GM23338 (cell line): ENCODE measurements around the gene RYR3. TPM values are rescaled to one million over a fixed set of nuclear protein-coding genes. Genes with fewer than 3 reads are reported as not detected.

Experiments
- ATAC-seq: fragments of 200-7000 bp; cut with Tn5 transposase; 3 replicates; pipeline ENCODE4 v1.9.1; 2020
- DNase-seq: peaks from one replicate; pipeline ENCODE4 v3.0.0-alpha.2; 2015; ENCODE audit warnings: low spot score
- H2AFZ ChIP-seq: fragments of 200-600 bp; sonication (generic); 2 replicates; pipeline ENCODE4 v1.8.0; 2016; ENCODE audit warnings: antibody characterized with exemption, mild to moderate bottlenecking, moderate library complexity
- H3F3A ChIP-seq: fragments of 200-600 bp; sonication (generic); replicated peaks from 2 replicates; pipeline ENCODE4 v1.8.0; 2017; ENCODE audit warnings: antibody characterized with exemption, mixed run types, low read depth
- H3K27ac ChIP-seq: fragments of 200-600 bp; sonication (generic); 2 replicates; pipeline ENCODE4 v1.6.1; 2016; ENCODE audit warnings: low read depth
- H3K27me3 ChIP-seq: fragments of 200-600 bp; sonication (generic); 2 replicates; pipeline ENCODE4 v1.8.0; 2016; ENCODE audit warnings: mild to moderate bottlenecking, mixed run types, moderate library complexity; ENCODE audit not compliant: insufficient read depth
- H3K36me3 ChIP-seq: fragments of 200-600 bp; sonication (generic); 2 replicates; pipeline ENCODE4 v1.8.0; 2016; ENCODE audit warnings: mild to moderate bottlenecking; ENCODE audit not compliant: insufficient read depth
- H3K4me1 ChIP-seq: fragments of 200-600 bp; sonication (generic); 2 replicates; pipeline ENCODE4 v1.8.0; 2016; ENCODE audit warnings: mild to moderate bottlenecking, moderate library complexity; ENCODE audit not compliant: insufficient read depth
- H3K4me2 ChIP-seq: fragments of 200-600 bp; sonication (generic); 2 replicates; pipeline ENCODE4 v1.7.1; 2017; ENCODE audit warnings: mixed run types
- H3K4me3 ChIP-seq: fragments of 200-600 bp; sonication (generic); 2 replicates; pipeline ENCODE4 v1.6.1; 2016; ENCODE audit warnings: mixed run types
- H3K79me2 ChIP-seq: fragments of 200-600 bp; sonication (generic); replicated peaks from 2 replicates; pipeline ENCODE4 v1.8.0; 2017; ENCODE audit warnings: mild to moderate bottlenecking; ENCODE audit not compliant: insufficient read depth
- H3K9me2 ChIP-seq: fragments of 200-600 bp; sonication (generic); 2 replicates; pipeline ENCODE4 v1.8.0; 2017; ENCODE audit not compliant: insufficient read depth
- H4K20me1 ChIP-seq: fragments of 200-600 bp; sonication (generic); replicated peaks from 2 replicates; pipeline ENCODE4 v1.8.0; 2017; ENCODE audit warnings: mild to moderate bottlenecking; ENCODE audit not compliant: insufficient read depth
- H3K27ac Mint-ChIP-seq: 2 replicates; pipeline ENCODE4 v1.8.0; 2020; ENCODE audit warnings: inconsistent platforms, mild to moderate bottlenecking, moderate library complexity, mixed read lengths
- H3K27me3 Mint-ChIP-seq: 3 replicates; pipeline ENCODE4 v1.8.0; 2022; ENCODE audit warnings: low read depth, mild to moderate bottlenecking, moderate library complexity, mixed read lengths, inconsistent platforms; ENCODE audit not compliant: insufficient read depth, poor library complexity
- H3K36me3 Mint-ChIP-seq: 3 replicates; pipeline ENCODE4 v1.8.0; 2021; ENCODE audit warnings: low read depth, mild to moderate bottlenecking, inconsistent platforms, moderate library complexity, mixed read lengths
- H3K4me1 Mint-ChIP-seq: 3 replicates; pipeline ENCODE4 v1.8.0; 2020; ENCODE audit warnings: mild to moderate bottlenecking, inconsistent platforms, mixed read lengths
- H3K4me3 Mint-ChIP-seq: 3 replicates; pipeline ENCODE4 v1.8.0; 2021; ENCODE audit warnings: moderate library complexity, mild to moderate bottlenecking, inconsistent platforms, mixed read lengths
- H3K9me3 Mint-ChIP-seq: 3 replicates; pipeline ENCODE4 v1.8.0; 2020; ENCODE audit warnings: moderate library complexity, mild to moderate bottlenecking, inconsistent platforms, mixed read lengths
- CREB1 ChIP-seq: fragments of 250-450 bp; sonication (Bioruptor Pico); IDR thresholded peaks from 2 replicates; pipeline ENCODE4 v1.5.0; 2020; ENCODE audit warnings: low read depth, mild to moderate bottlenecking, moderate library complexity
- EZH2 ChIP-seq: fragments of 200-600 bp; sonication (generic); IDR thresholded peaks from one replicate; pipeline ENCODE4 v1.8.0; 2017; ENCODE audit warnings: antibody characterized with exemption, mild to moderate bottlenecking, low read depth; ENCODE audit not compliant: unreplicated experiment
- EZH2phosphoT487 ChIP-seq: fragments of 200-600 bp; sonication (generic); IDR thresholded peaks from one replicate; pipeline ENCODE4 v1.8.1; 2018; ENCODE audit warnings: antibody characterized with exemption; ENCODE audit not compliant: unreplicated experiment
- JUNB ChIP-seq: IDR thresholded peaks from one replicate; pipeline ENCODE4 v1.6.1; 2016; ENCODE audit warnings: antibody characterized with exemption; ENCODE audit not compliant: unreplicated experiment
- POLR2AphosphoS5 ChIP-seq: IDR thresholded peaks from 2 replicates; pipeline ENCODE4 v1.6.1; 2016; ENCODE audit warnings: antibody characterized with exemption, low read depth
- STAT1 ChIP-seq: IDR thresholded peaks from one replicate; pipeline ENCODE4 v1.6.1; 2016; ENCODE audit warnings: antibody characterized with exemption; ENCODE audit not compliant: unreplicated experiment
- polyA plus RNA-seq: library from polyadenylated mRNA; unstranded; fragments of >200 nt; fragmentation: Nextera tagmentation; extraction: Ambion mirVana; gene quantifications from 2 replicates; pipeline ENCODE4 v1.2.1, GENCODE V29; 2016
- total RNA-seq: library from RNA; depleted of rRNA; stranded (reverse); fragments of >200 nt; shearing (Covaris generic); gene quantifications from 2 replicates; pipeline ENCODE4 v1.2.3, GENCODE V29; 2014
- TF ChIP-seq, protein P1 (sequence below): IDR thresholded peaks from one replicate; pipeline ENCODE4 v1.6.1; 2018; ENCODE audit warnings: antibody characterized with exemption; ENCODE audit not compliant: unreplicated experiment
- TF ChIP-seq, protein P2 (sequence below), 2 experiments: fragments of 200-600 bp in 1 of 2; sonication (generic) in 1 of 2; conservative IDR thresholded peaks; 2 replicates each; pipeline versions ENCODE4 v1.5.1 to v1.6.1; 2016 to 2017; ENCODE audit warnings: antibody characterized with exemption in 2 of 2, low read depth in 2 of 2, mild to moderate bottlenecking in 2 of 2, moderate library complexity in 1 of 2
- TF ChIP-seq, protein P3 (sequence below): fragments of 250-450 bp; sonication (Bioruptor Pico); IDR thresholded peaks from 2 replicates; pipeline ENCODE4 v1.5.0; 2020; ENCODE audit warnings: mild to moderate bottlenecking, moderate library complexity
- TF ChIP-seq, protein P4 (sequence below): IDR thresholded peaks from 2 replicates; pipeline ENCODE4 v1.6.1; 2016; ENCODE audit warnings: antibody characterized with exemption

The RYR3 gene
- total and polyA plus RNA-seq, 2 experiments from 2014 or later = 1.1 to 1.2 TPM

DNA sequence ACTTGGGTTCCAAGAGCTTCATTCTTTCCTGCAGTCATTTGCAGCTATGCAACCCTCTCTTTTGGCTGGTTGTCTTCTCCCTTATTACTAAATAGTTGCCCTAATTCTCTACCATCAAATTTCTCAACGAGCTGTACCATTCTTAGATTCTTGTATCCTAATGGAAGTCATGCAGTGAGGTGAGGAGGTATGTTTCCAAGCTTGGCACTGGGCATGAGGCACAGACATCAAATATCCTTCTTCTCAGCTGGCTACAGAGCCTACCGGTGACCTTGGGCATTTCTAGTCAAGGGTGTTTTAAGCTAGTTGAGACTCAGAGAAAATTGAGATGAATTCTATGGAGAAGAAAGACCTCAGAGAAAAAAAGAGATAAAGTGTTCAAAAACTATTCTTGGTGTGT is 166.1 kb downstream of the RYR3 start:
- H3K4me1 Mint-ChIP-seq = no peaks in the 10 kb centered on the region
- no peak overlapping the region for H3K4me3 Mint-ChIP-seq
- H3K36me3 Mint-ChIP-seq = peaks cover 11% of the 10 kb centered on the region
- no peak overlapping the region for H3K4me3 ChIP-seq
- H3K27ac Mint-ChIP-seq = no peak overlapping the region
- no peaks in the 10 kb centered on the region for H3F3A ChIP-seq
- no peak overlapping the region for H2AFZ ChIP-seq
- H3K79me2 ChIP-seq = no peaks in the 10 kb centered on the region
- peaks cover 8% of the 10 kb centered on the region; the same call in 1 of the 2 replicates for H3K9me2 ChIP-seq
- H3K4me2 ChIP-seq = no peak overlapping the region
- no peaks in the 10 kb centered on the region for H3K27me3 ChIP-seq
- no peak for ATAC-seq
- no peak overlapping the region for H3K27ac ChIP-seq
- H4K20me1 ChIP-seq = no peaks in the 10 kb centered on the region
- H3K4me1 ChIP-seq = no peaks in the 10 kb centered on the region
- TF ChIP-seq, protein P1, sequence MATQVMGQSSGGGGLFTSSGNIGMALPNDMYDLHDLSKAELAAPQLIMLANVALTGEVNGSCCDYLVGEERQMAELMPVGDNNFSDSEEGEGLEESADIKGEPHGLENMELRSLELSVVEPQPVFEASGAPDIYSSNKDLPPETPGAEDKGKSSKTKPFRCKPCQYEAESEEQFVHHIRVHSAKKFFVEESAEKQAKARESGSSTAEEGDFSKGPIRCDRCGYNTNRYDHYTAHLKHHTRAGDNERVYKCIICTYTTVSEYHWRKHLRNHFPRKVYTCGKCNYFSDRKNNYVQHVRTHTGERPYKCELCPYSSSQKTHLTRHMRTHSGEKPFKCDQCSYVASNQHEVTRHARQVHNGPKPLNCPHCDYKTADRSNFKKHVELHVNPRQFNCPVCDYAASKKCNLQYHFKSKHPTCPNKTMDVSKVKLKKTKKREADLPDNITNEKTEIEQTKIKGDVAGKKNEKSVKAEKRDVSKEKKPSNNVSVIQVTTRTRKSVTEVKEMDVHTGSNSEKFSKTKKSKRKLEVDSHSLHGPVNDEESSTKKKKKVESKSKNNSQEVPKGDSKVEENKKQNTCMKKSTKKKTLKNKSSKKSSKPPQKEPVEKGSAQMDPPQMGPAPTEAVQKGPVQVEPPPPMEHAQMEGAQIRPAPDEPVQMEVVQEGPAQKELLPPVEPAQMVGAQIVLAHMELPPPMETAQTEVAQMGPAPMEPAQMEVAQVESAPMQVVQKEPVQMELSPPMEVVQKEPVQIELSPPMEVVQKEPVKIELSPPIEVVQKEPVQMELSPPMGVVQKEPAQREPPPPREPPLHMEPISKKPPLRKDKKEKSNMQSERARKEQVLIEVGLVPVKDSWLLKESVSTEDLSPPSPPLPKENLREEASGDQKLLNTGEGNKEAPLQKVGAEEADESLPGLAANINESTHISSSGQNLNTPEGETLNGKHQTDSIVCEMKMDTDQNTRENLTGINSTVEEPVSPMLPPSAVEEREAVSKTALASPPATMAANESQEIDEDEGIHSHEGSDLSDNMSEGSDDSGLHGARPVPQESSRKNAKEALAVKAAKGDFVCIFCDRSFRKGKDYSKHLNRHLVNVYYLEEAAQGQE = no peak
- TF ChIP-seq EZH2 (no peak), STAT1 (no peak), CREB1 (no peak)
- H3K36me3 ChIP-seq = no peaks in the 10 kb centered on the region
- peaks cover 25% of the 10 kb centered on the region for H3K9me3 Mint-ChIP-seq
- peaks cover 11% of the 10 kb centered on the region for H3K27me3 Mint-ChIP-seq
- no peak for DNase-seq

DNA sequence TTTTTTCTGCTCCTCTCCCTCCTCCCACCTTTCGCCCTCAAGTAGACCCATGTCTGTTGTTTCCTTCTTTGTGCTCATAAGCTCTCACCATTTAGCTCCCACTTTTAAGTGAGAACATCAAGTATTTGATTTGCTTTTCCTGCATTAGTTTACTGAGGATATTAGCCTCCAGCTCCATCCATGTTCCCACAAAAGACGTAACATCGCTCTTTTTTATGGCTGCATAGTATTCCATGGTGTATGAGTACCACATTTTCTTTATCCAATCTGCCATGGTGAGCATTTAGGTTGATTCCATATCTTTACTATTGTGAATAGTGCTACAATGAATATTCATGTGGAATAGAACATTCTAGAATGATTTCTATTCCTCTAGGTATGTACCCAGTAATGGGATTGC is 178.6 kb downstream of the RYR3 start:
- no peaks in the 10 kb centered on the region for H3K36me3 Mint-ChIP-seq
- no peak overlapping the region for H3K27ac ChIP-seq
- no peak overlapping the region for H3K27ac Mint-ChIP-seq
- H3K9me2 ChIP-seq = peaks cover 8% of the 10 kb centered on the region
- no peak overlapping the region for H3K4me2 ChIP-seq
- H3K79me2 ChIP-seq = no peaks in the 10 kb centered on the region
- no peak overlapping the region for H2AFZ ChIP-seq
- no peaks in the 10 kb centered on the region for H3K27me3 ChIP-seq
- 0 out of 2 replicates have a peak, but pooled peaks cover 2% of the 10 kb centered on the region for H3K36me3 ChIP-seq
- ATAC-seq = no peak
- no peaks in the 10 kb centered on the region for H3K9me3 Mint-ChIP-seq
- no peak overlapping the region for H3K4me3 ChIP-seq
- H3K4me1 ChIP-seq = peaks cover 5% of the 10 kb centered on the region; the same call in 1 of the 2 replicates
- H3K4me1 Mint-ChIP-seq = peaks cover 9% of the 10 kb centered on the region; the same call in 2 of the 3 replicates
- H3F3A ChIP-seq = no peaks in the 10 kb centered on the region
- no peak for DNase-seq
- H4K20me1 ChIP-seq = no peaks in the 10 kb centered on the region
- H3K4me3 Mint-ChIP-seq = no peak overlapping the region
- peaks cover 2% of the 10 kb centered on the region for H3K27me3 Mint-ChIP-seq
- TF ChIP-seq POLR2AphosphoS5 (no peak), EZH2phosphoT487 (no peak), JUNB (no peak), STAT1 (no peak)
- TF ChIP-seq, protein P2, sequence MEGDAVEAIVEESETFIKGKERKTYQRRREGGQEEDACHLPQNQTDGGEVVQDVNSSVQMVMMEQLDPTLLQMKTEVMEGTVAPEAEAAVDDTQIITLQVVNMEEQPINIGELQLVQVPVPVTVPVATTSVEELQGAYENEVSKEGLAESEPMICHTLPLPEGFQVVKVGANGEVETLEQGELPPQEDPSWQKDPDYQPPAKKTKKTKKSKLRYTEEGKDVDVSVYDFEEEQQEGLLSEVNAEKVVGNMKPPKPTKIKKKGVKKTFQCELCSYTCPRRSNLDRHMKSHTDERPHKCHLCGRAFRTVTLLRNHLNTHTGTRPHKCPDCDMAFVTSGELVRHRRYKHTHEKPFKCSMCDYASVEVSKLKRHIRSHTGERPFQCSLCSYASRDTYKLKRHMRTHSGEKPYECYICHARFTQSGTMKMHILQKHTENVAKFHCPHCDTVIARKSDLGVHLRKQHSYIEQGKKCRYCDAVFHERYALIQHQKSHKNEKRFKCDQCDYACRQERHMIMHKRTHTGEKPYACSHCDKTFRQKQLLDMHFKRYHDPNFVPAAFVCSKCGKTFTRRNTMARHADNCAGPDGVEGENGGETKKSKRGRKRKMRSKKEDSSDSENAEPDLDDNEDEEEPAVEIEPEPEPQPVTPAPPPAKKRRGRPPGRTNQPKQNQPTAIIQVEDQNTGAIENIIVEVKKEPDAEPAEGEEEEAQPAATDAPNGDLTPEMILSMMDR (conservative IDR thresholded peaks at IDR 0.05; ENCODE audit: low read depth in 2 of 2) = no peak
- TF ChIP-seq, protein P3, sequence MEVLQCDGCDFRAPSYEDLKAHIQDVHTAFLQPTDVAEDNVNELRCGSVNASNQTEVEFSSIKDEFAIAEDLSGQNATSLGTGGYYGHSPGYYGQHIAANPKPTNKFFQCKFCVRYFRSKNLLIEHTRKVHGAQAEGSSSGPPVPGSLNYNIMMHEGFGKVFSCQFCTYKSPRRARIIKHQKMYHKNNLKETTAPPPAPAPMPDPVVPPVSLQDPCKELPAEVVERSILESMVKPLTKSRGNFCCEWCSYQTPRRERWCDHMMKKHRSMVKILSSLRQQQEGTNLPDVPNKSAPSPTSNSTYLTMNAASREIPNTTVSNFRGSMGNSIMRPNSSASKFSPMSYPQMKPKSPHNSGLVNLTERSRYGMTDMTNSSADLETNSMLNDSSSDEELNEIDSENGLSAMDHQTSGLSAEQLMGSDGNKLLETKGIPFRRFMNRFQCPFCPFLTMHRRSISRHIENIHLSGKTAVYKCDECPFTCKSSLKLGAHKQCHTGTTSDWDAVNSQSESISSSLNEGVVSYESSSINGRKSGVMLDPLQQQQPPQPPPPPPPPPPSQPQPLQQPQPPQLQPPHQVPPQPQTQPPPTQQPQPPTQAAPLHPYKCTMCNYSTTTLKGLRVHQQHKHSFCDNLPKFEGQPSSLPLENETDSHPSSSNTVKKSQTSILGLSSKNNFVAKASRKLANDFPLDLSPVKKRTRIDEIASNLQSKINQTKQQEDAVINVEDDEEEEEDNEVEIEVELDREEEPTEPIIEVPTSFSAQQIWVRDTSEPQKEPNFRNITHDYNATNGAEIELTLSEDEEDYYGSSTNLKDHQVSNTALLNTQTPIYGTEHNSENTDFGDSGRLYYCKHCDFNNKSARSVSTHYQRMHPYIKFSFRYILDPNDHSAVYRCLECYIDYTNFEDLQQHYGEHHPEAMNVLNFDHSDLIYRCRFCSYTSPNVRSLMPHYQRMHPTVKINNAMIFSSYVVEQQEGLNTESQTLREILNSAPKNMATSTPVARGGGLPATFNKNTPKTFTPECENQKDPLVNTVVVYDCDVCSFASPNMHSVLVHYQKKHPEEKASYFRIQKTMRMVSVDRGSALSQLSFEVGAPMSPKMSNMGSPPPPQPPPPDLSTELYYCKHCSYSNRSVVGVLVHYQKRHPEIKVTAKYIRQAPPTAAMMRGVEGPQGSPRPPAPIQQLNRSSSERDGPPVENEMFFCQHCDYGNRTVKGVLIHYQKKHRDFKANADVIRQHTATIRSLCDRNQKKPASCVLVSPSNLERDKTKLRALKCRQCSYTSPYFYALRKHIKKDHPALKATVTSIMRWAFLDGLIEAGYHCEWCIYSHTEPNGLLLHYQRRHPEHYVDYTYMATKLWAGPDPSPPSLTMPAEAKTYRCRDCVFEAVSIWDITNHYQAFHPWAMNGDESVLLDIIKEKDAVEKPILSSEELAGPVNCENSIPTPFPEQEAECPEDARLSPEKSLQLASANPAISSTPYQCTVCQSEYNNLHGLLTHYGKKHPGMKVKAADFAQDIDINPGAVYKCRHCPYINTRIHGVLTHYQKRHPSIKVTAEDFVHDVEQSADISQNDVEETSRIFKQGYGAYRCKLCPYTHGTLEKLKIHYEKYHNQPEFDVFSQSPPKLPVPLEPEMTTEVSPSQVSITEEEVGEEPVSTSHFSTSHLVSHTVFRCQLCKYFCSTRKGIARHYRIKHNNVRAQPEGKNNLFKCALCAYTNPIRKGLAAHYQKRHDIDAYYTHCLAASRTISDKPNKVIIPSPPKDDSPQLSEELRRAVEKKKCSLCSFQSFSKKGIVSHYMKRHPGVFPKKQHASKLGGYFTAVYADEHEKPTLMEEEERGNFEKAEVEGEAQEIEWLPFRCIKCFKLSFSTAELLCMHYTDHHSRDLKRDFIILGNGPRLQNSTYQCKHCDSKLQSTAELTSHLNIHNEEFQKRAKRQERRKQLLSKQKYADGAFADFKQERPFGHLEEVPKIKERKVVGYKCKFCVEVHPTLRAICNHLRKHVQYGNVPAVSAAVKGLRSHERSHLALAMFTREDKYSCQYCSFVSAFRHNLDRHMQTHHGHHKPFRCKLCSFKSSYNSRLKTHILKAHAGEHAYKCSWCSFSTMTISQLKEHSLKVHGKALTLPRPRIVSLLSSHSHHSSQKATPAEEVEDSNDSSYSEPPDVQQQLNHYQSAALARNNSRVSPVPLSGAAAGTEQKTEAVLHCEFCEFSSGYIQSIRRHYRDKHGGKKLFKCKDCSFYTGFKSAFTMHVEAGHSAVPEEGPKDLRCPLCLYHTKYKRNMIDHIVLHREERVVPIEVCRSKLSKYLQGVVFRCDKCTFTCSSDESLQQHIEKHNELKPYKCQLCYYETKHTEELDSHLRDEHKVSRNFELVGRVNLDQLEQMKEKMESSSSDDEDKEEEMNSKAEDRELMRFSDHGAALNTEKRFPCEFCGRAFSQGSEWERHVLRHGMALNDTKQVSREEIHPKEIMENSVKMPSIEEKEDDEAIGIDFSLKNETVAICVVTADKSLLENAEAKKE (CRISPR knock-in tag) = no peak
- TF ChIP-seq, protein P4, sequence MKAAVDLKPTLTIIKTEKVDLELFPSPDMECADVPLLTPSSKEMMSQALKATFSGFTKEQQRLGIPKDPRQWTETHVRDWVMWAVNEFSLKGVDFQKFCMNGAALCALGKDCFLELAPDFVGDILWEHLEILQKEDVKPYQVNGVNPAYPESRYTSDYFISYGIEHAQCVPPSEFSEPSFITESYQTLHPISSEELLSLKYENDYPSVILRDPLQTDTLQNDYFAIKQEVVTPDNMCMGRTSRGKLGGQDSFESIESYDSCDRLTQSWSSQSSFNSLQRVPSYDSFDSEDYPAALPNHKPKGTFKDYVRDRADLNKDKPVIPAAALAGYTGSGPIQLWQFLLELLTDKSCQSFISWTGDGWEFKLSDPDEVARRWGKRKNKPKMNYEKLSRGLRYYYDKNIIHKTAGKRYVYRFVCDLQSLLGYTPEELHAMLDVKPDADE = no peak
